Endothelial cell of umbilical vein (primary cell): Measurements from ENCODE around the gene NGLY1.

ENCODE experiments used
- CTCF ChIP-seq, 2 donors: IDR thresholded peaks; 1 replicate in 1 of 2; 2 replicates in 1 of 2; pipeline ENCODE4 v1.5.1; 2011; ENCODE audit warnings: low read length in 2 of 2, mild to moderate bottlenecking in 2 of 2, moderate library complexity in 2 of 2, control low read depth in 1 of 2, inconsistent platforms in 1 of 2, low read depth in 1 of 2; ENCODE audit not compliant: insufficient read depth in 1 of 2; ENCODE audit errors: extremely low read depth in 1 of 2
- EZH2 ChIP-seq: IDR thresholded peaks from 2 replicates; pipeline ENCODE4 v1.6.1; 2012; ENCODE audit warnings: borderline replicate concordance, low read depth, mild to moderate bottlenecking, moderate library complexity, low read length, inconsistent platforms; ENCODE audit not compliant: severe bottlenecking
- POLR2A ChIP-seq: IDR thresholded peaks from 2 replicates; pipeline ENCODE4 v1.6.1; 2012; ENCODE audit warnings: low read depth, mild to moderate bottlenecking, control low read depth, low read length
- POLR2AphosphoS5 ChIP-seq: IDR thresholded peaks from 2 replicates; pipeline ENCODE4 v1.6.1; 2012; ENCODE audit warnings: low read depth, mild to moderate bottlenecking, control low read depth, low read length, moderate library complexity; ENCODE audit not compliant: insufficient read depth

GRCh38 chr3:25821746-25822573, 38.7 kb upstream of the NGLY1 start:
- TF ChIP-seq POLR2AphosphoS5 (no peak), CTCF (IDR thresholded peaks at IDR 0.05; ENCODE audit: extremely low read depth in 1 of 2, insufficient read depth in 1 of 2, low read depth in 1 of 2, low read length in 2 of 2) (no peak), EZH2 (no peak), POLR2A (no peak)
